ENCODE data around the gene FBXL15.
A peak's percentile ranks its signal among the peaks of the same experiment; 100 is the strongest.
"Not testable (repeated sequence)": the region's sequence is repeated elsewhere in the genome, so short reads cannot be mapped to it uniquely, and the experiment has no call there.

FBXL15 gene

GRCh38 chr10:102450374-102451104, 29.9 kb downstream of the FBXL15 start:
- Histone ChIP-seq H3K9me3 (ENCODE audit: low read depth, low read length) (no peaks in the 10 kb centered on the region), H3K4me3 (peak overlapping the region; percentile 82), H3K36me3 (ENCODE audit: insufficient read depth, low read length) (no peaks in the 10 kb centered on the region), H3K9ac (ENCODE audit: insufficient read length) (peak overlapping the region; percentile 75), H3K27ac (0 out of 2 replicates have a peak overlapping the region, but pooled peaks have one; percentile 54)
- TF ChIP-seq POLR2AphosphoS5 (IDR thresholded peaks at IDR 0.05; ENCODE audit: borderline replicate concordance, low read depth, low read length) (peak; percentile 31; the same call in 1 of the 2 replicates), FOXP2 (optimal IDR thresholded peaks at IDR 0.05; ENCODE audit: control extremely low read depth, extremely low read length, insufficient read depth) (no peak), EZH2 (IDR thresholded peaks at IDR 0.05) (no peak)
- DNase-seq (ENCODE audit: low read depth, low spot score): no peak

GRCh38 chr10:102451105-102451969, 30.7 kb downstream of the FBXL15 start, which contains the start of gene C10orf95:
Gene C10orf95, minus strand, starts transcription at chr10:102451543. Its CDS starts 450 bp downstream, at chr10:102451093.
- TF ChIP-seq POLR2AphosphoS5 (IDR thresholded peaks at IDR 0.05; ENCODE audit: borderline replicate concordance, low read depth, low read length) (no peak), EZH2 (IDR thresholded peaks at IDR 0.05) (no peak), FOXP2 (optimal IDR thresholded peaks at IDR 0.05; ENCODE audit: control extremely low read depth, extremely low read length, insufficient read depth) (no peak)
- DNase-seq (ENCODE audit: low read depth, low spot score): no peak
- no peak within 1 kb of the TSS for H3K27ac ChIP-seq
- peak within 1 kb of the TSS; percentile 65 for H3K9ac ChIP-seq (ENCODE audit: insufficient read length)
- peak within 1 kb of the TSS; percentile 82 for H3K4me3 ChIP-seq
- H3K9me3 ChIP-seq (ENCODE audit: low read depth, low read length): no peaks in the 10 kb centered on the region
- H3K36me3 ChIP-seq (ENCODE audit: insufficient read depth, low read length): no peaks in the 10 kb centered on the region

GRCh38 chr10:102452672-102453340, 32.2 kb downstream of the FBXL15 start:
- Histone ChIP-seq H3K4me3 (no peak overlapping the region), H3K9ac (ENCODE audit: insufficient read length) (no peak overlapping the region), H3K27ac (no peak overlapping the region), H3K36me3 (ENCODE audit: insufficient read depth, low read length) (no peaks in the 10 kb centered on the region), H3K9me3 (ENCODE audit: low read depth, low read length) (no peaks in the 10 kb centered on the region)
- TF ChIP-seq EZH2 (IDR thresholded peaks at IDR 0.05) (no peak), POLR2AphosphoS5 (IDR thresholded peaks at IDR 0.05; ENCODE audit: borderline replicate concordance, low read depth, low read length) (no peak), FOXP2 (optimal IDR thresholded peaks at IDR 0.05; ENCODE audit: control extremely low read depth, extremely low read length, insufficient read depth) (no peak)
- DNase-seq (ENCODE audit: low read depth, low spot score): no peak

- Histone ChIP-seq H3K9me3 (ENCODE audit: low read depth, low read length) (no peaks in the 10 kb centered on the region), H3K36me3 (ENCODE audit: insufficient read depth, low read length) (no peaks in the 10 kb centered on the region), H3K9ac (ENCODE audit: insufficient read length) (no peak overlapping the region), H3K4me3 (no peak overlapping the region), H3K27ac (no peak overlapping the region)
- TF ChIP-seq POLR2AphosphoS5 (IDR thresholded peaks at IDR 0.05; ENCODE audit: borderline replicate concordance, low read depth, low read length) (no peak), FOXP2 (optimal IDR thresholded peaks at IDR 0.05; ENCODE audit: control extremely low read depth, extremely low read length, insufficient read depth) (no peak)
- DNase-seq (ENCODE audit: low read depth, low spot score): no peak
Measured at GRCh38 chr10:102453502-102453901, 32.9 kb downstream of the FBXL15 start.

GRCh38 chr10:102454662-102455487, 34.2 kb downstream of the FBXL15 start:
- H3K9ac ChIP-seq (ENCODE audit: insufficient read length); DNase-seq (ENCODE audit: low read depth, low spot score); H3K36me3 ChIP-seq (ENCODE audit: insufficient read depth, low read length); H3K4me3 ChIP-seq; H3K9me3 ChIP-seq (ENCODE audit: low read depth, low read length); H3K27ac ChIP-seq: not testable (repeated sequence)

- TF ChIP-seq EZH2 (IDR thresholded peaks at IDR 0.05) (no peak), FOXP2 (optimal IDR thresholded peaks at IDR 0.05; ENCODE audit: control extremely low read depth, extremely low read length, insufficient read depth) (no peak), POLR2AphosphoS5 (IDR thresholded peaks at IDR 0.05; ENCODE audit: borderline replicate concordance, low read depth, low read length) (no peak)
- peak overlapping the region; percentile 25; the same call in 1 of the 2 replicates for H3K27ac ChIP-seq
- no peak for DNase-seq (ENCODE audit: low read depth, low spot score)
- H3K9me3 ChIP-seq (ENCODE audit: low read depth, low read length): no peaks in the 10 kb centered on the region
- H3K36me3 ChIP-seq (ENCODE audit: insufficient read depth, low read length): no peaks in the 10 kb centered on the region
- H3K9ac ChIP-seq (ENCODE audit: insufficient read length): no peak overlapping the region
- no peak overlapping the region for H3K4me3 ChIP-seq
Measured at GRCh38 chr10:102455893-102456471, 35.3 kb downstream of the FBXL15 start.

- H3K4me3 ChIP-seq: no peak overlapping the region
- no peak overlapping the region for H3K9ac ChIP-seq (ENCODE audit: insufficient read length)
- TF ChIP-seq POLR2AphosphoS5 (IDR thresholded peaks at IDR 0.05; ENCODE audit: borderline replicate concordance, low read depth, low read length): no peak
- TF ChIP-seq EZH2 (IDR thresholded peaks at IDR 0.05): no peak
- no peak for TF ChIP-seq FOXP2 (optimal IDR thresholded peaks at IDR 0.05; ENCODE audit: control extremely low read depth, extremely low read length, insufficient read depth)
- no peaks in the 10 kb centered on the region for H3K9me3 ChIP-seq (ENCODE audit: low read depth, low read length)
- no peak overlapping the region for H3K27ac ChIP-seq
- DNase-seq (ENCODE audit: low read depth, low spot score): no peak
- no peaks in the 10 kb centered on the region for H3K36me3 ChIP-seq (ENCODE audit: insufficient read depth, low read length)
Measured at GRCh38 chr10:102457591-102458150, 37.0 kb downstream of the FBXL15 start.

Measured in SK-N-MC (cell line).